HG03575 (cell line): ENCODE measurements around the gene DUSP12.
"Not testable (repeated sequence)": the region's sequence is repeated elsewhere in the genome, so short reads cannot be mapped to it uniquely, and the experiment has no call there.

Experiments used
- ATAC-seq: cut with Tn5 transposase; IDR thresholded peaks from one replicate; pipeline ENCODE4 v1.9.1; 2021; ENCODE audit not compliant: unreplicated experiment, insufficient number of reproducible peaks, low FRiP score; ENCODE audit errors: extremely low read depth

The DUSP12 gene

DNA sequence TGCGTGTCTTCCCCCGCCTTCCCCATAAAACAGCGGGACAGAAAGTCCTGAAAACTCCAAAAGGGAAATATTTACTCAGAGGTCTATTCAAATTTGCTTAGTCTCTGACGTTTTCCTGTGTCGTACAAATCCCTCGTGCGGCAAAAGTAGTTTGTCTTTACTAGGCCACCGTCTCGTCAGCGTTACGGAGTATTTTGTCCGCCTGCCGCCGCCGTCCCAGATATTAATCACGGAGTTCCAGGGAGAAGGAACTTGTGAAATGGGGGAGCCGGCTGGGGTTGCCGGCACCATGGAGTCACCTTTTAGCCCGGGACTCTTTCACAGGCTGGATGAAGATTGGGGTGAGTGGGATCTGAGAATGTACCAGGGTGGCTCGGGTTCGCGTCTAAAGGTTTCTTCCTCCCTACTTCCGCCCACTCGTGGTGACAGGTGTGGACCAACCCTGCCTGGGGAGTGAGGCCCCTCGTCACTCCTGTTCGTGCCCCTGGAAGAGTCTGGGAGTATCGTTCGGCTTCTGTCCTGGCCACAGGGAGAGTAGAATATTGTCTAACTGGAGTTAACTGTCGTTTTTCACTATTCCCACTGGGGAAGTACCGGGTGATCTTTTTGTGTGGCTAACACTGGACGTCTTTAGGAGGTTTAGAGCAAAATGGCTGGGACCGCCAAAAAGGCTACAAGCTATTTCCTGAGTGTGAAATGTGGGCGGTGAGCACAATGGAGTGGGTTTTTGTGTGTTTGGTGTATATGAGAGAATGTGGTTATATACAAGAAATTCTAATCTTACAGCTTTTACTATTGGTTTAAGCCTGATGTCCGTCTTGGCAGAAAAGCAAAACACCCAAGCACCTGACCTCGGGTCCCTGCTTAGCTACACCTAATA, 16.8 kb downstream of the DUSP12 start, which contains the start of gene ATF6:
ATF6 (plus strand) TSS at position 219 of the 880 bp plus-strand sequence; CDS start at position 260, 41 bp downstream.
- ATAC-seq = no peak

DNA sequence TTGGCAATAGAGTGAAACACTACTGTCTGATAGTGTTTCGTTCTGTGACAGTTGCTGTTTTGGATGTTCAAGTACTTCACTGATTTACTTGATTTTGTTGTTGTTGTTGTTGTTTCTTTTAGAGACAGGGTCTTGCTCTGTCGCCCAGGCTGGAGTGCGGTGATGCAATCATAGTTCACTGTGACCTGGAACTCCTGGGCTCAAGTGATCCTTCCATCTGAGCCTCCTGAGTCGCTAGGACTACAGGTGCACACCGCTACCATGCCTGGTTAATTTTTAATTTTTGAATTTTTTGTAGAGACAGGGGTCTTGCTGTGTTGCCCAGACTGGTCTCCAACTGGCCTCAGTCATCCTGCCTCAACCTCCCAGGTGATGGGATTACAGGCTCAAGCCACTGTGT, 18.9 kb downstream of the DUSP12 start:
- no peak for ATAC-seq

GRCh38 chr1:161768986-161769672, 19.5 kb downstream of the DUSP12 start:
- no peak for ATAC-seq

DNA sequence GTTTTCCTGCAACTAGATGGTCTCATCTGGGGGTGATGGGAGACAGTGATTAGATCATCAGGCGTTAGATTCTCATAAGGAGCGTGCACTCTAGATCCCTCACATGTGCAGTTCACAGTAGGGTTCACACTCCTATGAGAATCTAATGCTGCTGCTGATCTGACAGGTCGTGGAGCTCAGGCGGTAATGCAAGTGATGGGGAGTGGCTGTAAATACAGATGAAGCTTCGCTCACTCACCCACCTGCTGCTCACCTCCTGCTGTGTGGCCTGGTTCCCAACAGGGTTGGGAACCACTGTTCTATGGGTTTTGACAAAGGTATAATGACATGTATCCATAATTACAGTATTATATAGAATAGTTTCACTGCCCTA, 20.1 kb downstream of the DUSP12 start:
- ATAC-seq = not testable (repeated sequence)

DNA sequence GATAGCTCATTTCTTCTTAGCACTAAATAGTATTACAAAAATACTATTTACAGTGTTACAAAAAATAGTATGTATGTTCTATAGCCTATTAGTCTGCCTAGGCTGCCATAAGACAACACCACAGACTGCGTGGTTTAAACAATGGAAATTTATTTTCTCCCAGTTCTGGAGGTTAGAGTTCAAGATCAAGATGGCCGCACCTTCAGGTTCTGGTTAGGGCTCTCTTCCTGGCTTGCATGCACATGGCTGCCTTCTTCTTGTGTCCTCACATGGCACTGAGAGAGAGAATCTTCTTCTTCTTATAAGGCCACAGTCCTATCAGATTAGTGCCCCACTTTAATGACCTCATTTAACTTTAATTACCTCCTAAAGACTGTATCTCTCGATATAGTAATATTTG, 20.7 kb downstream of the DUSP12 start:
- ATAC-seq = no peak

- no peak for ATAC-seq
These were observed 21.6 kb downstream of the DUSP12 start for GRCh38 chr1:161771161-161771560.

DNA sequence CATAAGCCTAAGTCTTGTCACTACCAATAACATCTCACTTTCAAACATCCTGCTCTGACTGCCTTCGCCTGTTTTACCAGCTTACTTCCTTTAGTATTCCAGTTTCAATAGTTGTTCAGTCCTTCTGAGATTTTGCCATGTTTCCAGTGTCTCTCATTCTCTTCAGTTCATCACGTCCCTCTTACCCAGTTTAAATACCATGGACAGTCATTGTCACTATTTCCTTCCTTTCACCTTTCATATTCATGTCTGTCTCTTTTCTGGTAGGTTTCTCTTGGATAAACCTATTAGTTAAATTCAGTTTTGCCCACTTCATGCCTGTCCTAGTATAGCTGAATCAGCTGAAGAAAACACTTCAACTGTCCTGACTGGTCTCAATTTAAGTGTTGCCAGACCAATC, 22.4 kb downstream of the DUSP12 start:
- ATAC-seq = no peak

- ATAC-seq = no peak
These were observed 22.8 kb downstream of the DUSP12 start for GRCh38 chr1:161772397-161772796.

- no peak for ATAC-seq
These were observed 24.2 kb downstream of the DUSP12 start for GRCh38 chr1:161773791-161774190.

DNA sequence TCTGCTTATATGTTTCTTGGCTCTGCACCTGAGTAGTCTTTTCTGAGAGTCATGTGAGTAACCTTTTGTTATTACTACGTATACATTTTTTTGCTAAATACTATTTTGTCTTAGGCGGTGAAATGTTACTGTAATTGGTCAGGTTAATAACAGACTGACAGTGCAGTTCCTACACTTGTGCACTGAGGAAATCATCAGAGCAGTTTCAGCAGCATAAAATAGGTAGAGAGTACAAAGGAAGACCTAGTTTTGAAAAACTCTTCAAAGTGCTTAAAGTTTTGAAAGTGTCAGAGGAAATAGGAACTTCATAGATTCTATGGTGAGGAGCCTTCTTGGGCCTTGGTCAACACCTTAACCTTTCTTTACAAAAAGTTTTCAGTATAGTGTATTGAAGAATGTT, 27.7 kb downstream of the DUSP12 start:
- no peak for ATAC-seq

- ATAC-seq = no peak
These were observed 28.9 kb downstream of the DUSP12 start for GRCh38 chr1:161778522-161778921.

DNA sequence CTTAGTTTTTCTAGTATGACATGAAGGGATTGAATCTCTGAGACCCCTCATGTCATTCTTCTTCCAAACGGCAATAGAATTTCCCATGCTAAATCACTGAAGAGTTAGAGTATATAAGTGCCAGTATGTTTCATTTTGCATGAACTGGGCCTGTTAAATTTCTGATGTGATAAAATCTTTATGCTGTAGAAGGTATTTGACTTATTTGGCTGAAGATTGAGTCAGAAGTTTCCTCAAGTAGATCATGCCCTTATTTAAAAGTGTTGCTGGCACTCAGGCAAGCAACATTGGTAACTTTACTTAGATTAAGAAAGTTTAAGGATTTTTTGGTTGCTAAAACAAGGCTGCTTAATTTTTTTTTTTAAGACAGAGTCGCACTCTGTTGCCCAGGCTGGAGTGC, 29.8 kb downstream of the DUSP12 start:
- no peak for ATAC-seq

GRCh38 chr1:161781995-161782394, 32.4 kb downstream of the DUSP12 start:
- no peak for ATAC-seq

DNA sequence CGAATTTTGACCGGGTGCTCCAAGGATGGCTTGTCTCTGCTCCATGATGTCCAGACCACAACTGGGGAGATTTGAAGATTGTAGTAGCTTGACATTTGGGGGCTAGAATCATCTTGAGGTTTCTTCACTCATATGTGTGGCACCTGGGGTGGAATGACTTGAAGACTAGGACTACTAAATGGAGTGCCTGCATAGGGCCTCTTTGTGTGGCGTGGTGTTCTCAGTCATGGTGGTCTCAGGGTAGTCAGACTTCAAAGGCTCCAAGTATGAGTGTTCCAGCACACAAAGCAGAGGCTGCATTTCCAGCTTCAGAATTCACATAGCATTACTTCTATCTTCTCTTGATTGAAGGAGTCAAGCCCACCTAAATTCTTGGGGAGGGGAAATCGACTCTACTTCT, 33.3 kb downstream of the DUSP12 start:
- no peak for ATAC-seq

DNA sequence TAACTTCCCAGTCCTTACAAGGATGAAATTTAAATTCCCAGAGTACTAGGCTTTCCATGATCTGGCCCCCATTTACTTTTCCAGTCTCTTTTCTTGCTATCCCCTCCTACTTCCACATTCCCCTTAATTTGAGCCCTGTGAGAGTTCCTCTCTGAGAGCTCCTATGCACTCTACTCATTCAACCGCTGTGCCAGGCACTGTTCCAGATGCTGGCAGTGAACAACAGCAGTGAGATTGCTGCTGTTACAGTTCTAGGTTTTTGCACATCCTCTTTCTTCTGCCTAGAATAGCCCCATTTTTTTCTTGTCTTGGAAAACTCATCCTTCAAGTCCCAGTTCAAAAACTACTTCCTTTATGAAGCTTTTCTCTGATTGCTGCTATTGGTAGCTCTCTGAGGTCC, 35.4 kb downstream of the DUSP12 start:
- no peak for ATAC-seq

- ATAC-seq = no peak
These were observed 37.8 kb downstream of the DUSP12 start for GRCh38 chr1:161787355-161787754.

DNA sequence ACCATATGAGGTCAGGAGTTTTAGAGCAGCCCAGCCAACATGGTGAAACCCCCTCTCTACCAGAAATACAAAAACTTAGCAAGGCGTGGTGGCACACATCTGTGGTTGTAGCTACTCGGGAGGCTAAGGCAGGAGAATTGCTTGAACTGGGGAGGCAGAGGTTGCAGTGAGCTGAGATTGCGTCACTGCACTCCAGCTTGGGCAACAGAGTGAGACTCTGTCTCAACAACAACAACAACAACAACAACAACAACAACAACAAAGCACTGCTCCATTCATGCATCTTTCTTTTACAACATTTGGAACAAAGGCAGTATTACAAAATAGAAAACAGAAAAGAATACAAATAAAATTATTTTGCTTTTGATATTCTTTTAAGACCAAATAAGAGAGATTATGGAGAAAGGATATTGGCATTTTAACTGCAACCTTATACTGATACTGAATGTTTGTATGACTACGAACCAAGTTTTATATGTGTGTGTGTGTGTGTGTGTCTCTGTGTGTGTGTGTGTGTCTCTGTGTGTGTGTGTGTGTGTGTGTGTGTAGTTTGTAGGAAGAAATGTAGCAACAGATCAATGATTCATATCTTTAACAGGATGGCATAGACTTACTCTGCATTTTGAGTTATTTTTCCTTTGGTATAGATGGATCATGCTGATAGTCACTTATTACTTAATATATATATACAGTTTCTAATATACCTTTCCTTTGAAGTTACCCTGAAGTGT, 41.2 kb downstream of the DUSP12 start:
- ATAC-seq = no peak

- ATAC-seq = no peak
These were observed 42.5 kb downstream of the DUSP12 start for GRCh38 chr1:161791904-161792655.

GRCh38 chr1:161792740-161793139, 43.2 kb downstream of the DUSP12 start:
- no peak for ATAC-seq
